Endothelial cell of umbilical vein (primary cell): ENCODE data around the gene RBM4B. TPM values are rescaled to one million over a fixed set of nuclear protein-coding genes. Genes with fewer than 3 reads are reported as not detected.

Experiments
- BruUV-seq: library from RNA; stranded (reverse); fragments of 400-500 nt; replicated peaks from 2 replicates; lab custom pipeline; 2021; lab: Mats Ljungman, UMichigan
- CTCF ChIA-PET: fragments of 300-600, 350-600 bp; sonication (Branson Sonifier 250); formaldehyde crosslinking; loops from one replicate; lab custom pipeline; 2021; ENCODE audit warnings: antibody characterized with exemption, inconsistent platforms; lab: Charles Lee
- POLR2A ChIA-PET: fragments of 300-600, 350-600 bp; sonication (Branson Sonifier 250); formaldehyde crosslinking; loops from one replicate; lab custom pipeline; 2021; ENCODE audit warnings: antibody characterized with exemption, inconsistent platforms; lab: Charles Lee
- DNase-seq: peaks from one replicate; pipeline ENCODE4 v3.0.0-alpha.2; 2011; ENCODE audit warnings: low read depth, low spot score
- FAIRE-seq: peaks from 2 replicates; lab custom pipeline; 2011; peaks lifted over from hg19 to GRCh38; lab: Jason Lieb, UNC
- H2AFZ ChIP-seq: 2 replicates; pipeline ENCODE4 v1.6.0; 2012; ENCODE audit warnings: low read depth, low read length, control low read depth, inconsistent platforms
- H3K27ac ChIP-seq: 2 replicates; pipeline ENCODE4 v1.5.1; 2011; ENCODE audit warnings: low read depth, mild to moderate bottlenecking, control low read depth, low read length, moderate library complexity; ENCODE audit not compliant: insufficient read depth
- H3K27me3 ChIP-seq, 2 experiments: 2 replicates each; pipeline versions ENCODE4 v1.6.0 to v1.6.1; 2011; ENCODE audit warnings: low read length in 2 of 2, mixed read lengths in 1 of 2; ENCODE audit not compliant: control insufficient read depth in 2 of 2, insufficient read depth in 2 of 2
- H3K36me3 ChIP-seq, 2 experiments: 2 replicates in 1 of 2; 3 replicates in 1 of 2; pipeline ENCODE4 v1.5.1; 2011; ENCODE audit warnings: low read length in 2 of 2, mild to moderate bottlenecking in 1 of 2, moderate library complexity in 1 of 2; ENCODE audit not compliant: control insufficient read depth in 2 of 2, insufficient read depth in 2 of 2; ENCODE audit errors: extremely low read depth in 1 of 2
- H3K4me1 ChIP-seq: 3 replicates; pipeline ENCODE4 v1.5.1; 2011; ENCODE audit warnings: mild to moderate bottlenecking, low read length; ENCODE audit not compliant: control insufficient read depth, insufficient read depth; ENCODE audit errors: extremely low read depth
- H3K4me2 ChIP-seq: 2 replicates; pipeline ENCODE4 v1.6.1; 2011; ENCODE audit warnings: low read length, control low read depth, mixed read lengths; ENCODE audit not compliant: insufficient read depth
- H3K4me3 ChIP-seq, 3 experiments: fragments of 200-600 bp in 1 of 3; sonication (generic), shearing (Covaris generic) in 1 of 3; replicated peaks in 1 of 3; 2 replicates each; pipeline ENCODE4 v1.5.1; 2011 to 2016; ENCODE audit warnings: control low read depth in 3 of 3, low read length in 3 of 3, mild to moderate bottlenecking in 2 of 3, inconsistent platforms in 1 of 3, low read depth in 1 of 3, moderate library complexity in 1 of 3; ENCODE audit not compliant: insufficient read depth in 1 of 3
- H3K79me2 ChIP-seq: 2 replicates; pipeline ENCODE4 v1.6.0; 2012; ENCODE audit warnings: low read length, inconsistent platforms; ENCODE audit not compliant: control insufficient read depth, insufficient read depth
- H3K9ac ChIP-seq: replicated peaks from 2 replicates; pipeline ENCODE3; 2011; ENCODE audit warnings: low read length, control low read depth; ENCODE audit not compliant: insufficient read depth; ENCODE audit errors: extremely low read depth
- H3K9me1 ChIP-seq: replicated peaks from 3 replicates; pipeline ENCODE4 v1.6.0; 2011; ENCODE audit warnings: mild to moderate bottlenecking, low read length; ENCODE audit not compliant: control insufficient read depth, insufficient read depth; ENCODE audit errors: extremely low read depth
- H3K9me3 ChIP-seq: replicated peaks from 2 replicates; pipeline ENCODE4 v1.5.1; 2012; ENCODE audit warnings: low read length, inconsistent platforms; ENCODE audit not compliant: control insufficient read depth, insufficient read depth
- H4K20me1 ChIP-seq: replicated peaks from 2 replicates; pipeline ENCODE3; 2011; ENCODE audit warnings: mild to moderate bottlenecking, low read length; ENCODE audit not compliant: control insufficient read depth, insufficient read depth; ENCODE audit errors: extremely low read depth
- CTCF ChIP-seq, 2 donors: IDR thresholded peaks; 1 replicate in 1 of 2; 2 replicates in 1 of 2; pipeline ENCODE4 v1.5.1; 2011; ENCODE audit warnings: low read length in 2 of 2, mild to moderate bottlenecking in 2 of 2, moderate library complexity in 2 of 2, control low read depth in 1 of 2, inconsistent platforms in 1 of 2, low read depth in 1 of 2; ENCODE audit not compliant: insufficient read depth in 1 of 2; ENCODE audit errors: extremely low read depth in 1 of 2
- EZH2 ChIP-seq: IDR thresholded peaks from 2 replicates; pipeline ENCODE4 v1.6.1; 2012; ENCODE audit warnings: borderline replicate concordance, low read depth, mild to moderate bottlenecking, moderate library complexity, low read length, inconsistent platforms; ENCODE audit not compliant: severe bottlenecking
- FOS ChIP-seq: IDR thresholded peaks from 2 replicates; pipeline ENCODE4 v1.6.1; 2011; ENCODE audit warnings: mild to moderate bottlenecking, low read length, moderate library complexity, borderline replicate concordance; ENCODE audit not compliant: insufficient read depth
- GATA2 ChIP-seq: IDR thresholded peaks from 2 replicates; pipeline ENCODE4 v1.7.0; 2011; ENCODE audit warnings: low read depth, mild to moderate bottlenecking, moderate library complexity, mixed read lengths, low read length; ENCODE audit not compliant: insufficient read length, insufficient read depth
- JUN ChIP-seq: IDR thresholded peaks from 2 replicates; pipeline ENCODE4 v1.6.1; 2011; ENCODE audit warnings: borderline replicate concordance, low read depth; ENCODE audit not compliant: insufficient read length, insufficient read depth
- MAX ChIP-seq: IDR thresholded peaks from 2 replicates; pipeline ENCODE4 v1.6.1; 2011; ENCODE audit not compliant: insufficient read depth, insufficient read length
- MYC ChIP-seq: IDR thresholded peaks from one replicate; pipeline ENCODE4 v1.6.1; 2011; ENCODE audit warnings: mild to moderate bottlenecking, low read depth, low read length
- dilution Hi-C: fragments of 300-500 bp; cut with MboI; formaldehyde crosslinking; loops from one replicate; pipeline ENCODE4 v1.15.0; 2019; ENCODE audit warnings: low sequenced_read_pairs; ENCODE audit not compliant: extremely low pct_ligation_motif_present
- intact Hi-C: fragments of 100-400 bp; cut with micrococcal nuclease; formaldehyde crosslinking; loops from one replicate; pipeline ENCODE4 v1.10.0; 2022
- polyA plus RNA-seq, 4 experiments: library from polyadenylated mRNA; depleted of rRNA in 3 of 4; stranded (reverse) in 3 of 4; unstranded in 1 of 4; fragments of >200 nt; gene quantifications; 2 replicates each; pipeline versions ENCODE4 v1.2.1 to v1.2.3, GENCODE V29; 2011 to 2012; ENCODE audit warnings: missing spikeins in 1 of 4
- total RNA-seq: library from RNA; stranded (reverse); gene quantifications from 2 replicates; pipeline ENCODE4 v1.2.3, GENCODE V29; 2021

The RBM4B gene
- total and polyA plus RNA-seq, 2 donors (not counting 3 experiments of a cell fraction or from before 2014, with no cell fraction given) = 22.2 to 31.2 TPM

GRCh38 chr11:66707486-66707885, 29.8 kb upstream of the RBM4B start:
- CTCF ChIA-PET = interaction anchor here (1.2 kb wide), 1 partner anchor 18 kb away, joined by 3 read pairs; no protein-coding TSS in a partner anchor

More at GRCh38 chr11:66707486-66707885, 29.8 kb upstream of the RBM4B start:
- TF ChIP-seq CTCF (IDR thresholded peaks at IDR 0.05; ENCODE audit: extremely low read depth in 1 of 2, insufficient read depth in 1 of 2, low read depth in 1 of 2, low read length in 2 of 2) (no peak), GATA2 (no peak), JUN (no peak), MAX (no peak), FOS (no peak), MYC (no peak), EZH2 (no peak)
- POLR2A ChIA-PET = interaction anchor here (0.6 kb wide), 1 partner anchor 25 kb away, joined by 4 read pairs; no protein-coding TSS in a partner anchor
- BruUV-seq = no TSS peak
- H3K9ac ChIP-seq = no peak overlapping the region
- no peaks in the 10 kb centered on the region for H3K27me3 ChIP-seq
- no peaks in the 10 kb centered on the region for H3K79me2 ChIP-seq
- H3K27ac ChIP-seq = no peak overlapping the region
- no peak overlapping the region for H2AFZ ChIP-seq
- no peaks in the 10 kb centered on the region for H3K4me1 ChIP-seq
- intact Hi-C loops = no loop called here
- DNase-seq = no peak
- no peaks in the 10 kb centered on the region for H3K36me3 ChIP-seq
- no peak for FAIRE-seq
- no peaks in the 10 kb centered on the region for H4K20me1 ChIP-seq
- dilution Hi-C loops = no loop called here
- no peaks in the 10 kb centered on the region for H3K9me1 ChIP-seq
- H3K4me2 ChIP-seq = no peak overlapping the region
- no peak overlapping the region for H3K4me3 ChIP-seq
- no peaks in the 10 kb centered on the region for H3K9me3 ChIP-seq
